Endothelial cell of umbilical vein (primary cell): ENCODE results near the gene HAP1. TPM values are rescaled to one million over a fixed set of nuclear protein-coding genes. Genes with fewer than 3 reads are reported as not detected.
A peak's percentile ranks its signal among the peaks of the same experiment; 100 is the strongest.

Experiments
- BruUV-seq: library from RNA; stranded (reverse); fragments of 400-500 nt; replicated peaks from 2 replicates; lab custom pipeline; 2021; lab: Mats Ljungman, UMichigan
- CTCF ChIA-PET: fragments of 300-600, 350-600 bp; sonication (Branson Sonifier 250); formaldehyde crosslinking; loops from one replicate; lab custom pipeline; 2021; ENCODE audit warnings: antibody characterized with exemption, inconsistent platforms; lab: Charles Lee
- POLR2A ChIA-PET: fragments of 300-600, 350-600 bp; sonication (Branson Sonifier 250); formaldehyde crosslinking; loops from one replicate; lab custom pipeline; 2021; ENCODE audit warnings: antibody characterized with exemption, inconsistent platforms; lab: Charles Lee
- DNase-seq: peaks from one replicate; pipeline ENCODE4 v3.0.0-alpha.2; 2011; ENCODE audit warnings: low read depth, low spot score
- FAIRE-seq: peaks from 2 replicates; lab custom pipeline; 2011; peaks lifted over from hg19 to GRCh38; lab: Jason Lieb, UNC
- H2AFZ ChIP-seq: 2 replicates; pipeline ENCODE4 v1.6.0; 2012; ENCODE audit warnings: low read depth, low read length, control low read depth, inconsistent platforms
- H3K27ac ChIP-seq: 2 replicates; pipeline ENCODE4 v1.5.1; 2011; ENCODE audit warnings: low read depth, mild to moderate bottlenecking, control low read depth, low read length, moderate library complexity; ENCODE audit not compliant: insufficient read depth
- H3K27me3 ChIP-seq, 2 experiments: 2 replicates each; pipeline versions ENCODE4 v1.6.0 to v1.6.1; 2011; ENCODE audit warnings: low read length in 2 of 2, mixed read lengths in 1 of 2; ENCODE audit not compliant: control insufficient read depth in 2 of 2, insufficient read depth in 2 of 2
- H3K36me3 ChIP-seq, 2 experiments: 2 replicates in 1 of 2; 3 replicates in 1 of 2; pipeline ENCODE4 v1.5.1; 2011; ENCODE audit warnings: low read length in 2 of 2, mild to moderate bottlenecking in 1 of 2, moderate library complexity in 1 of 2; ENCODE audit not compliant: control insufficient read depth in 2 of 2, insufficient read depth in 2 of 2; ENCODE audit errors: extremely low read depth in 1 of 2
- H3K4me1 ChIP-seq: 3 replicates; pipeline ENCODE4 v1.5.1; 2011; ENCODE audit warnings: mild to moderate bottlenecking, low read length; ENCODE audit not compliant: control insufficient read depth, insufficient read depth; ENCODE audit errors: extremely low read depth
- H3K4me2 ChIP-seq: 2 replicates; pipeline ENCODE4 v1.6.1; 2011; ENCODE audit warnings: low read length, control low read depth, mixed read lengths; ENCODE audit not compliant: insufficient read depth
- H3K4me3 ChIP-seq, 3 experiments: fragments of 200-600 bp in 1 of 3; sonication (generic), shearing (Covaris generic) in 1 of 3; replicated peaks in 1 of 3; 2 replicates each; pipeline ENCODE4 v1.5.1; 2011 to 2016; ENCODE audit warnings: control low read depth in 3 of 3, low read length in 3 of 3, mild to moderate bottlenecking in 2 of 3, inconsistent platforms in 1 of 3, low read depth in 1 of 3, moderate library complexity in 1 of 3; ENCODE audit not compliant: insufficient read depth in 1 of 3
- H3K79me2 ChIP-seq: 2 replicates; pipeline ENCODE4 v1.6.0; 2012; ENCODE audit warnings: low read length, inconsistent platforms; ENCODE audit not compliant: control insufficient read depth, insufficient read depth
- H3K9ac ChIP-seq: replicated peaks from 2 replicates; pipeline ENCODE3; 2011; ENCODE audit warnings: low read length, control low read depth; ENCODE audit not compliant: insufficient read depth; ENCODE audit errors: extremely low read depth
- H3K9me1 ChIP-seq: replicated peaks from 3 replicates; pipeline ENCODE4 v1.6.0; 2011; ENCODE audit warnings: mild to moderate bottlenecking, low read length; ENCODE audit not compliant: control insufficient read depth, insufficient read depth; ENCODE audit errors: extremely low read depth
- H3K9me3 ChIP-seq: replicated peaks from 2 replicates; pipeline ENCODE4 v1.5.1; 2012; ENCODE audit warnings: low read length, inconsistent platforms; ENCODE audit not compliant: control insufficient read depth, insufficient read depth
- H4K20me1 ChIP-seq: replicated peaks from 2 replicates; pipeline ENCODE3; 2011; ENCODE audit warnings: mild to moderate bottlenecking, low read length; ENCODE audit not compliant: control insufficient read depth, insufficient read depth; ENCODE audit errors: extremely low read depth
- CTCF ChIP-seq, 2 donors: IDR thresholded peaks; 1 replicate in 1 of 2; 2 replicates in 1 of 2; pipeline ENCODE4 v1.5.1; 2011; ENCODE audit warnings: low read length in 2 of 2, mild to moderate bottlenecking in 2 of 2, moderate library complexity in 2 of 2, control low read depth in 1 of 2, inconsistent platforms in 1 of 2, low read depth in 1 of 2; ENCODE audit not compliant: insufficient read depth in 1 of 2; ENCODE audit errors: extremely low read depth in 1 of 2
- EZH2 ChIP-seq: IDR thresholded peaks from 2 replicates; pipeline ENCODE4 v1.6.1; 2012; ENCODE audit warnings: borderline replicate concordance, low read depth, mild to moderate bottlenecking, moderate library complexity, low read length, inconsistent platforms; ENCODE audit not compliant: severe bottlenecking
- FOS ChIP-seq: IDR thresholded peaks from 2 replicates; pipeline ENCODE4 v1.6.1; 2011; ENCODE audit warnings: mild to moderate bottlenecking, low read length, moderate library complexity, borderline replicate concordance; ENCODE audit not compliant: insufficient read depth
- GATA2 ChIP-seq: IDR thresholded peaks from 2 replicates; pipeline ENCODE4 v1.7.0; 2011; ENCODE audit warnings: low read depth, mild to moderate bottlenecking, moderate library complexity, mixed read lengths, low read length; ENCODE audit not compliant: insufficient read length, insufficient read depth
- JUN ChIP-seq: IDR thresholded peaks from 2 replicates; pipeline ENCODE4 v1.6.1; 2011; ENCODE audit warnings: borderline replicate concordance, low read depth; ENCODE audit not compliant: insufficient read length, insufficient read depth
- MYC ChIP-seq: IDR thresholded peaks from one replicate; pipeline ENCODE4 v1.6.1; 2011; ENCODE audit warnings: mild to moderate bottlenecking, low read depth, low read length
- POLR2A ChIP-seq: IDR thresholded peaks from 2 replicates; pipeline ENCODE4 v1.6.1; 2012; ENCODE audit warnings: low read depth, mild to moderate bottlenecking, control low read depth, low read length
- POLR2AphosphoS5 ChIP-seq: IDR thresholded peaks from 2 replicates; pipeline ENCODE4 v1.6.1; 2012; ENCODE audit warnings: low read depth, mild to moderate bottlenecking, control low read depth, low read length, moderate library complexity; ENCODE audit not compliant: insufficient read depth
- dilution Hi-C: fragments of 300-500 bp; cut with MboI; formaldehyde crosslinking; loops from one replicate; pipeline ENCODE4 v1.15.0; 2019; ENCODE audit warnings: low sequenced_read_pairs; ENCODE audit not compliant: extremely low pct_ligation_motif_present
- intact Hi-C: fragments of 100-400 bp; cut with micrococcal nuclease; formaldehyde crosslinking; loops from one replicate; pipeline ENCODE4 v1.10.0; 2022
- polyA plus RNA-seq, 4 experiments: library from polyadenylated mRNA; depleted of rRNA in 3 of 4; stranded (reverse) in 3 of 4; unstranded in 1 of 4; fragments of >200 nt; gene quantifications; 2 replicates each; pipeline versions ENCODE4 v1.2.1 to v1.2.3, GENCODE V29; 2011 to 2012; ENCODE audit warnings: missing spikeins in 1 of 4
- total RNA-seq: library from RNA; stranded (reverse); gene quantifications from 2 replicates; pipeline ENCODE4 v1.2.3, GENCODE V29; 2021
- TF ChIP-seq, protein P1 (sequence below): IDR thresholded peaks from 2 replicates; pipeline ENCODE4 v1.6.1; 2011; ENCODE audit not compliant: insufficient read depth, insufficient read length

HAP1 gene
- total and polyA plus RNA-seq, 2 donors (not counting 3 experiments of a cell fraction or from before 2014, with no cell fraction given): 0.07 to 0.24 TPM

GRCh38 chr17:41717408-41718286 is 16.8 kb downstream of the HAP1 start:
- Histone ChIP-seq H4K20me1 (no peaks in the 10 kb centered on the region), H3K4me2 (no peak overlapping the region), H3K9me3 (no peaks in the 10 kb centered on the region), H3K9me1 (no peaks in the 10 kb centered on the region), H3K27ac (no peak overlapping the region), H3K36me3 (no peaks in the 10 kb centered on the region), H3K27me3 (peaks cover 4 to 5% of the 10 kb centered on the region in 2 experiments), H2AFZ (no peak overlapping the region), H3K79me2 (no peaks in the 10 kb centered on the region), H3K4me1 (no peaks in the 10 kb centered on the region), H3K9ac (no peak overlapping the region), H3K4me3 (no peak overlapping the region)
- DNase-seq (peak; percentile 18), FAIRE-seq (peak; percentile 46)
- POLR2A ChIA-PET: no interaction called here
- CTCF ChIA-PET: interaction anchor here (1.2 to 1.5 kb wide), 3 partner anchors 9 to 22 kb away, joined by 3 to 7 read pairs (median 3); no protein-coding TSS in a partner anchor
- no peak for TF ChIP-seq FOS
- TF ChIP-seq, protein P1, sequence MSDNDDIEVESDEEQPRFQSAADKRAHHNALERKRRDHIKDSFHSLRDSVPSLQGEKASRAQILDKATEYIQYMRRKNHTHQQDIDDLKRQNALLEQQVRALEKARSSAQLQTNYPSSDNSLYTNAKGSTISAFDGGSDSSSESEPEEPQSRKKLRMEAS: no peak
- no peak for TF ChIP-seq CTCF (IDR thresholded peaks at IDR 0.05; ENCODE audit: extremely low read depth in 1 of 2, insufficient read depth in 1 of 2, low read depth in 1 of 2, low read length in 2 of 2)
- no peak for TF ChIP-seq JUN
- no peak for TF ChIP-seq EZH2
- no peak for TF ChIP-seq POLR2AphosphoS5
- TF ChIP-seq MYC: no peak
- no peak for TF ChIP-seq GATA2
- no peak for TF ChIP-seq POLR2A
- intact Hi-C loops (no loop called here), dilution Hi-C loops (no loop called here)
- BruUV-seq: no TSS peak
